HepG2 (cell line): ENCODE data around the gene ANKLE1. TPM values are rescaled to one million over a fixed set of nuclear protein-coding genes. Genes with fewer than 3 reads are reported as not detected.

Source experiments
- ELF3 ChIP-seq: IDR thresholded peaks from 2 replicates; pipeline ENCODE4 v1.6.1; 2016; ENCODE audit warnings: missing genetic modification reagents, missing compliant biosample characterization
- EZH2 ChIP-seq: conservative IDR thresholded peaks from 2 replicates; pipeline ENCODE4 v1.6.1; 2012; ENCODE audit warnings: mild to moderate bottlenecking, low read depth, low read length, moderate library complexity
- GATAD2A ChIP-seq: IDR thresholded peaks from 2 replicates; pipeline ENCODE4 v1.6.1; 2016
- KAT8 ChIP-seq: IDR thresholded peaks from 2 replicates; pipeline ENCODE4 v1.6.1; 2016; ENCODE audit warnings: missing genetic modification reagents, missing compliant biosample characterization
- NCOA2 ChIP-seq: sonication (generic); formaldehyde crosslinking; IDR thresholded peaks from 2 replicates; pipeline ENCODE4 v1.8.0; 2022; ENCODE audit warnings: inconsistent platforms
- NFYC ChIP-seq: IDR thresholded peaks from 2 replicates; pipeline ENCODE4 v1.6.1; 2016; ENCODE audit warnings: missing genetic modification reagents, missing compliant biosample characterization
- PAX8 ChIP-seq: sonication (generic); formaldehyde crosslinking; IDR thresholded peaks from 2 replicates; pipeline ENCODE4 v1.8.0; 2022; ENCODE audit warnings: mild to moderate bottlenecking, missing genetic modification reagents, borderline replicate concordance
- PHF8 ChIP-seq: sonication (generic); formaldehyde crosslinking; IDR thresholded peaks from 2 replicates; pipeline ENCODE4 v1.5.0; 2020; ENCODE audit warnings: missing genetic modification reagents
- RARG ChIP-seq: sonication (generic); formaldehyde crosslinking; IDR thresholded peaks from 2 replicates; pipeline ENCODE4 v1.4.0; 2020; ENCODE audit warnings: low read depth, mild to moderate bottlenecking, missing genetic modification reagents
- SIN3B ChIP-seq: fragments of 150-350 bp; IDR thresholded peaks from 2 replicates; pipeline ENCODE4 v1.6.1; 2014; ENCODE audit warnings: low read length
- XRCC5 ChIP-seq: fragments of 200-400 bp; formaldehyde crosslinking; optimal IDR thresholded peaks from 2 replicates; pipeline ENCODE3; 2017; ENCODE audit warnings: mild to moderate bottlenecking, low read length
- ZNF101 ChIP-seq: sonication (generic); formaldehyde crosslinking; IDR thresholded peaks from 2 replicates; pipeline ENCODE4 v1.4.0; 2020; ENCODE audit warnings: mild to moderate bottlenecking, low read depth, missing genetic modification reagents, borderline replicate concordance
- ZNF235 ChIP-seq: sonication (generic); formaldehyde crosslinking; IDR thresholded peaks from 2 replicates; pipeline ENCODE4 v1.8.1; 2023; ENCODE audit warnings: mild to moderate bottlenecking, missing genetic modification reagents, borderline replicate concordance
- ZNF619 ChIP-seq: sonication (generic); formaldehyde crosslinking; IDR thresholded peaks from 2 replicates; pipeline ENCODE4 v1.4.0; 2020; ENCODE audit warnings: mild to moderate bottlenecking, missing genetic modification reagents
- ZNF766 ChIP-seq: sonication (generic); formaldehyde crosslinking; IDR thresholded peaks from 2 replicates; pipeline ENCODE4 v1.5.0; 2020; ENCODE audit warnings: missing genetic modification reagents, borderline replicate concordance
- ZNF792 ChIP-seq: IDR thresholded peaks from 2 replicates; pipeline ENCODE4 v1.6.1; 2016
- ZSCAN25 ChIP-seq: sonication (generic); formaldehyde crosslinking; IDR thresholded peaks from 2 replicates; pipeline ENCODE4 v1.8.0; 2022; ENCODE audit warnings: mild to moderate bottlenecking, missing genetic modification reagents
- polyA plus RNA-seq, 8 experiments: library from polyadenylated mRNA; depleted of rRNA in 3 of 8; stranded (reverse) in 7 of 8; unstranded in 1 of 8; fragments of >200 nt; fragmentation: Illumina TruSeq in 4 of 8; extraction: Trizol in 4 of 8; gene quantifications; 2 replicates each; pipeline versions ENCODE4 v1.2.1 to v1.2.3, GENCODE V29; 2011 to 2016; ENCODE audit warnings: low read depth in 4 of 8, missing spikeins in 1 of 8, mixed read lengths in 1 of 8; ENCODE audit not compliant: insufficient read depth in 1 of 8
- total RNA-seq, 5 experiments: library from RNA; depleted of rRNA; stranded (reverse); fragments of >200 nt; fragmentation: Illumina TruSeq; extraction: Trizol; gene quantifications; 2 replicates each; pipeline ENCODE4 v1.2.3, GENCODE V29; 2016; ENCODE audit warnings: low read depth in 1 of 5
- TF ChIP-seq, protein P1 (sequence below): conservative IDR thresholded peaks from 2 replicates; pipeline ENCODE4 v1.6.1; 2018; ENCODE audit warnings: missing genetic modification reagents
- TF ChIP-seq, protein P2 (sequence below): sonication (generic); formaldehyde crosslinking; IDR thresholded peaks from 2 replicates; pipeline ENCODE4 v1.5.1; 2020; ENCODE audit warnings: missing genetic modification reagents, mild to moderate bottlenecking, borderline replicate concordance
- TF ChIP-seq, protein P3 (sequence below): sonication (generic); formaldehyde crosslinking; IDR thresholded peaks from 2 replicates; pipeline ENCODE4 v1.4.0; 2020; ENCODE audit warnings: missing genetic modification reagents
- TF ChIP-seq, protein P4 (sequence below): sonication (generic); formaldehyde crosslinking; IDR thresholded peaks from 2 replicates; pipeline ENCODE4 v1.5.1; 2020; ENCODE audit warnings: missing genetic modification reagents, mild to moderate bottlenecking, borderline replicate concordance
- TF ChIP-seq, protein P5 (sequence below): sonication (generic); formaldehyde crosslinking; IDR thresholded peaks from 2 replicates; pipeline ENCODE4 v1.8.0; 2023; ENCODE audit warnings: mild to moderate bottlenecking, missing genetic modification reagents

Gene ANKLE1
- total and polyA plus RNA-seq, 2 of the 13 experiments (the other 11 are each of a cell fraction or from before 2014, with no cell fraction given) = 0.69 to 1.5 TPM

DNA sequence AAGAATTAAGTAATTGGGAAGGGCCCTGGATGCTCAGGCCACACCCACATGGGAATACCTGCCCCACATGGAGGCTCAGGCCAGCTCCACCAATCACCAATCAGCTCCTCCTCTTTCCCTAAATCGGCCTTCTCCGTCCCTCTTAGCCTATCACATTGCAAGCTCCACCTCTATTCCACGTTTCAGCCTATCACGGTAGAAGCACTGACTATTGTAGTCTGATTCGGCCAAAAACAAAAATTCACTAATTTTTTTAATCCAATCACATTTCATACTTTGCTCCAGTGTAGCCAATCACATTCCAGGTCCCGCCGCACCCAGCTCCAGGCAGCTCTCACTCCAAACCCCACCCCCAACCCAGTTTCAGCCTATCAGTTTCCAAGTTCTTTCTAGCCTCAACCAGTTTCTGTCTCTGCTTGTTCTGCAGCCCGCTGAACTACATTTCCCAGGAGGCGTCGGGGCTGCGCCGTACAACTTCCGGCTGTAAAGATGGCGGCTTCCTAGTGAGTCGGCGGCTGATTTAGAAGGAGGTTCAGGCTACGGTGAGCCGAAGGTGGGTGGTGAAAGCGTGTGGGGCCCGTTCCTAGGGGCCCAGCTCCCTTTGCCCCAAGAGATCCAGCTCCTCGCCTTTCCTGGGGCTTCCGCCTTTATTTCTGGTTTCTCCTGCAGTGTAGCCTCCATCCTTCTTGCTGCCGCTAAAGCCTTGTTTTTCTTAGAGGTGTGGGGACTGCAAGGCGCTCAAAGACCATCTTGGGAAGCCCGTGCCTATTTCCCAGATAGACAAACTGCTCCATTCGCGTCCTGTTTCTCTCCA is 14.5 kb upstream of the ANKLE1 start, which contains the start of gene BABAM1 (continued):
- TF ChIP-seq, protein P1, sequence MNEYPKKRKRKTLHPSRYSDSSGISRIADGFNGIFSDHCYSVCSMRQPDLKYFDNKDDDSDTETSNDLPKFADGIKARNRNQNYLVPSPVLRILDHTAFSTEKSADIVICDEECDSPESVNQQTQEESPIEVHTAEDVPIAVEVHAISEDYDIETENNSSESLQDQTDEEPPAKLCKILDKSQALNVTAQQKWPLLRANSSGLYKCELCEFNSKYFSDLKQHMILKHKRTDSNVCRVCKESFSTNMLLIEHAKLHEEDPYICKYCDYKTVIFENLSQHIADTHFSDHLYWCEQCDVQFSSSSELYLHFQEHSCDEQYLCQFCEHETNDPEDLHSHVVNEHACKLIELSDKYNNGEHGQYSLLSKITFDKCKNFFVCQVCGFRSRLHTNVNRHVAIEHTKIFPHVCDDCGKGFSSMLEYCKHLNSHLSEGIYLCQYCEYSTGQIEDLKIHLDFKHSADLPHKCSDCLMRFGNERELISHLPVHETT = peak; percentile 44; the same call in 1 of the 2 replicates
- TF ChIP-seq ZNF101 (CRISPR knock-in tag) (no peak), RARG (no peak), NCOA2 (CRISPR knock-in tag) (peak; percentile 51; the same call in 1 of the 2 replicates), ZNF619 (CRISPR knock-in tag) (no peak), ZNF766 (CRISPR knock-in tag) (no peak), ELF3 (CRISPR knock-in tag) (peak; percentile 57; the same call in 1 of the 2 replicates), ZSCAN25 (CRISPR knock-in tag) (0 out of 2 replicates have a peak, but pooled peaks have one; percentile 18), NFYC (CRISPR knock-in tag) (peak; percentile 94), PHF8 (peak; percentile 69), SIN3B (peak; percentile 94), KAT8 (CRISPR knock-in tag) (peak; percentile 94), XRCC5 (no peak), ZNF235 (CRISPR knock-in tag) (no peak), GATAD2A (CRISPR knock-in tag) (peak; percentile 41; the same call in 1 of the 2 replicates), ZNF792 (CRISPR knock-in tag) (peak; percentile 73; the same call in 1 of the 2 replicates), PAX8 (CRISPR knock-in tag) (no peak), EZH2 (no peak)
- TF ChIP-seq, protein P2, sequence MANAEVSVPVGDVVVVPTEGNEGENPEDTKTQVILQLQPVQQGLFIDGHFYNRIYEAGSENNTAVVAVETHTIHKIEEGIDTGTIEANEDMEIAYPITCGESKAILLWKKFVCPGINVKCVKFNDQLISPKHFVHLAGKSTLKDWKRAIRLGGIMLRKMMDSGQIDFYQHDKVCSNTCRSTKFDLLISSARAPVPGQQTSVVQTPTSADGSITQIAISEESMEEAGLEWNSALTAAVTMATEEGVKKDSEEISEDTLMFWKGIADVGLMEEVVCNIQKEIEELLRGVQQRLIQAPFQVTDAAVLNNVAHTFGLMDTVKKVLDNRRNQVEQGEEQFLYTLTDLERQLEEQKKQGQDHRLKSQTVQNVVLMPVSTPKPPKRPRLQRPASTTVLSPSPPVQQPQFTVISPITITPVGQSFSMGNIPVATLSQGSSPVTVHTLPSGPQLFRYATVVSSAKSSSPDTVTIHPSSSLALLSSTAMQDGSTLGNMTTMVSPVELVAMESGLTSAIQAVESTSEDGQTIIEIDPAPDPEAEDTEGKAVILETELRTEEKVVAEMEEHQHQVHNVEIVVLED (CRISPR knock-in tag) = peak; percentile 86; the same call in 1 of the 2 replicates
- TF ChIP-seq, protein P3, sequence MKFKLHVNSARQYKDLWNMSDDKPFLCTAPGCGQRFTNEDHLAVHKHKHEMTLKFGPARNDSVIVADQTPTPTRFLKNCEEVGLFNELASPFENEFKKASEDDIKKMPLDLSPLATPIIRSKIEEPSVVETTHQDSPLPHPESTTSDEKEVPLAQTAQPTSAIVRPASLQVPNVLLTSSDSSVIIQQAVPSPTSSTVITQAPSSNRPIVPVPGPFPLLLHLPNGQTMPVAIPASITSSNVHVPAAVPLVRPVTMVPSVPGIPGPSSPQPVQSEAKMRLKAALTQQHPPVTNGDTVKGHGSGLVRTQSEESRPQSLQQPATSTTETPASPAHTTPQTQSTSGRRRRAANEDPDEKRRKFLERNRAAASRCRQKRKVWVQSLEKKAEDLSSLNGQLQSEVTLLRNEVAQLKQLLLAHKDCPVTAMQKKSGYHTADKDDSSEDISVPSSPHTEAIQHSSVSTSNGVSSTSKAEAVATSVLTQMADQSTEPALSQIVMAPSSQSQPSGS = no peak
- TF ChIP-seq, protein P4, sequence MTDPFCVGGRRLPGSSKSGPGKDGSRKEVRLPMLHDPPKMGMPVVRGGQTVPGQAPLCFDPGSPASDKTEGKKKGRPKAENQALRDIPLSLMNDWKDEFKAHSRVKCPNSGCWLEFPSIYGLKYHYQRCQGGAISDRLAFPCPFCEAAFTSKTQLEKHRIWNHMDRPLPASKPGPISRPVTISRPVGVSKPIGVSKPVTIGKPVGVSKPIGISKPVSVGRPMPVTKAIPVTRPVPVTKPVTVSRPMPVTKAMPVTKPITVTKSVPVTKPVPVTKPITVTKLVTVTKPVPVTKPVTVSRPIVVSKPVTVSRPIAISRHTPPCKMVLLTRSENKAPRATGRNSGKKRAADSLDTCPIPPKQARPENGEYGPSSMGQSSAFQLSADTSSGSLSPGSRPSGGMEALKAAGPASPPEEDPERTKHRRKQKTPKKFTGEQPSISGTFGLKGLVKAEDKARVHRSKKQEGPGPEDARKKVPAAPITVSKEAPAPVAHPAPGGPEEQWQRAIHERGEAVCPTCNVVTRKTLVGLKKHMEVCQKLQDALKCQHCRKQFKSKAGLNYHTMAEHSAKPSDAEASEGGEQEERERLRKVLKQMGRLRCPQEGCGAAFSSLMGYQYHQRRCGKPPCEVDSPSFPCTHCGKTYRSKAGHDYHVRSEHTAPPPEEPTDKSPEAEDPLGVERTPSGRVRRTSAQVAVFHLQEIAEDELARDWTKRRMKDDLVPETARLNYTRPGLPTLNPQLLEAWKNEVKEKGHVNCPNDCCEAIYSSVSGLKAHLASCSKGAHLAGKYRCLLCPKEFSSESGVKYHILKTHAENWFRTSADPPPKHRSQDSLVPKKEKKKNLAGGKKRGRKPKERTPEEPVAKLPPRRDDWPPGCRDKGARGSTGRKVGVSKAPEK = no peak
- TF ChIP-seq, protein P5, sequence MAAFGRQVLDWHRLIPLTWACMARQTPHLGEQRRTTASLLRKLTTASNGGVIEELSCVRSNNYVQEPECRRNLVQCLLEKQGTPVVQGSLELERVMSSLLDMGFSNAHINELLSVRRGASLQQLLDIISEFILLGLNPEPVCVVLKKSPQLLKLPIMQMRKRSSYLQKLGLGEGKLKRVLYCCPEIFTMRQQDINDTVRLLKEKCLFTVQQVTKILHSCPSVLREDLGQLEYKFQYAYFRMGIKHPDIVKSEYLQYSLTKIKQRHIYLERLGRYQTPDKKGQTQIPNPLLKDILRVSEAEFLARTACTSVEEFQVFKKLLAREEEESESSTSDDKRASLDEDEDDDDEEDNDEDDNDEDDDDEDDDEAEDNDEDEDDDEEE (CRISPR knock-in tag) = no peak
